HL-60 (cell line): ENCODE measurements around the gene RAPGEF4.

ENCODE experiments used
- CTCF ChIP-seq: IDR thresholded peaks from one replicate; pipeline ENCODE4 v1.5.1; 2011; ENCODE audit warnings: low read length, control low read depth, inconsistent platforms; ENCODE audit not compliant: insufficient read depth
- POLR2AphosphoS5 ChIP-seq: IDR thresholded peaks from 2 replicates; pipeline ENCODE4 v1.6.1; 2012; ENCODE audit warnings: low read depth
- REST ChIP-seq: IDR thresholded peaks from 2 replicates; pipeline ENCODE4 v1.6.1; 2012; ENCODE audit warnings: low read depth; ENCODE audit not compliant: insufficient replicate concordance

GRCh38 chr2:172826522-172826921 is 90.9 kb downstream of the RAPGEF4 start:
- TF ChIP-seq POLR2AphosphoS5 = no peak
- TF ChIP-seq REST = no peak
- TF ChIP-seq CTCF = no peak
